A673 (cell line): ENCODE results near the gene ZNF860.

ENCODE experiments used
- EZH2 ChIP-seq: fragments of 200-600 bp; sonication (generic); IDR thresholded peaks from 2 replicates; pipeline ENCODE4 v1.6.1; 2017; ENCODE audit warnings: borderline replicate concordance, low read depth, mild to moderate bottlenecking, mixed read lengths, antibody characterized with exemption, low read length; ENCODE audit not compliant: poor library complexity, severe bottlenecking
- TF ChIP-seq, protein P1 (sequence below): fragments of 300-800, 200-600 bp; sonication (generic); conservative IDR thresholded peaks from 2 replicates; pipeline ENCODE4 v1.5.1; 2017; ENCODE audit warnings: low read depth, mild to moderate bottlenecking, antibody characterized with exemption, low read length, moderate library complexity, mixed read lengths

GRCh38 chr3:31966978-31967591 lies 14.5 kb upstream of the ZNF860 start:
- TF ChIP-seq, protein P1, sequence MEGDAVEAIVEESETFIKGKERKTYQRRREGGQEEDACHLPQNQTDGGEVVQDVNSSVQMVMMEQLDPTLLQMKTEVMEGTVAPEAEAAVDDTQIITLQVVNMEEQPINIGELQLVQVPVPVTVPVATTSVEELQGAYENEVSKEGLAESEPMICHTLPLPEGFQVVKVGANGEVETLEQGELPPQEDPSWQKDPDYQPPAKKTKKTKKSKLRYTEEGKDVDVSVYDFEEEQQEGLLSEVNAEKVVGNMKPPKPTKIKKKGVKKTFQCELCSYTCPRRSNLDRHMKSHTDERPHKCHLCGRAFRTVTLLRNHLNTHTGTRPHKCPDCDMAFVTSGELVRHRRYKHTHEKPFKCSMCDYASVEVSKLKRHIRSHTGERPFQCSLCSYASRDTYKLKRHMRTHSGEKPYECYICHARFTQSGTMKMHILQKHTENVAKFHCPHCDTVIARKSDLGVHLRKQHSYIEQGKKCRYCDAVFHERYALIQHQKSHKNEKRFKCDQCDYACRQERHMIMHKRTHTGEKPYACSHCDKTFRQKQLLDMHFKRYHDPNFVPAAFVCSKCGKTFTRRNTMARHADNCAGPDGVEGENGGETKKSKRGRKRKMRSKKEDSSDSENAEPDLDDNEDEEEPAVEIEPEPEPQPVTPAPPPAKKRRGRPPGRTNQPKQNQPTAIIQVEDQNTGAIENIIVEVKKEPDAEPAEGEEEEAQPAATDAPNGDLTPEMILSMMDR, result no peak
- no peak for TF ChIP-seq EZH2
